Ramos (cell line): ENCODE data around the gene LSM2.
"Not testable (repeated sequence)": the region's sequence is repeated elsewhere in the genome, so short reads cannot be mapped to it uniquely, and the experiment has no call there.

Source experiments
- in situ Hi-C: fragments of 300-500 bp; cut with MboI; formaldehyde crosslinking; loops from one replicate; pipeline ENCODE4 v1.14.3; 2022; ENCODE audit warnings: low sequenced_read_pairs; ENCODE audit not compliant: unreplicated experiment

Gene LSM2

DNA sequence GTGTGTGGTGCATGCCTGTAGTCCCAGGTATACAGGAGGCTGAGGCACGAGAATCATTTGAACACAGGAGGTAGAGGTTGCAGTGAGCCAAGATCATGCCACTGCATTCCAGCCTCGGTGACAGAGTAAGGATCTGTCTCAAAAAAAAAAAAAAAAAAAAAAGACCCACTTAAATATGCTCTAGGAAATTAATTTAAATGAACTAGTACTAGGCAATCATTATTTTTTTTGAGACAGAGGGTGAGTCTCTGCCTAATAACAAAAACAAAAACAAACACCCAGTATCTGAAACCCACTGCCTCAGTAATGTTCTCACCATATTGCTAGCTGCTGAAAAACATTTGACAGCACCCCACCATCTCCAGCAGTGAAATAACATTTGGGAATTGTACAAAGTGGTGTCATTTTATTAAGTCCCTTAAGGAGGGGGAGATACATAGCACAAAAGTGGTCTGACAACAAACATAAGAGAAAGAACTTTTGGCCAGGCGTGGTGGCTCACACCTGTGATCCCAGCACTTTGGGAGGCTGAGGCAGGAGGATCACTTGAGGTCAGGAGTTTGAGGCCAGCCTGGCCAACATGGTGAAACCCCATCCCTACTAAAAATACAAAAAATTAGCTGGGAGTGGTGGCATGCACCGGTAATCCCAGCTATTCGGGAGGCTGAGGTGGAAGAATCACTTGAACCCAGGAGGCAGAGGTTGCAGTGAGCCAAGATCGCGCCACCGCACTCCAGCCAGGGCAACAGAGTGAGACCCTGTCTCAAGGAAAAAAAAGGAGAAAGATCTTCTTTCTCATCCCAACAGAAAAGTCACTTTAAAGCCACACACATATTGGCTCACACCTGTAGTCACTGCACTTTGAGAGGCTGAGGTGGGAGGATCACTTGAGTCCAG, 5.5 kb downstream of the LSM2 start:
- in situ Hi-C loops, result not testable (repeated sequence)

DNA sequence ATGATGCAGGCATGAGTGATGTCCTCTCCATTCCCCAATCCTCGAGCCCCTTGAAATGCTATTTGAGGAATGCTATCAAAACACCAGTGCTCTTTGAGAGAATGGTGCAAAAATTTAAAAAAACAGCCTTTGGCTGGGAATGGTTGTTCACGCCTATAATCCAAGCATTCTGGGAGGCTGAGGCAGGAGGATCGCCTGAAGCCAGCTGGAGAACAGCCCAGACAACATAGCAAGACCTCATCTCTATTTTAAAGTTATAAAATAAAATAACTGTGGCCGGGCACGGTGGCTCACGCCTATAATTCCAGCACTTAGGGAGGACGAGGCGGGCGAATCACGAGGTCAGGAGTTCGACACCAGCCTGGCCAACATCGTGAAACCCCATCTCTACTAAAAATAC, 7.0 kb downstream of the LSM2 start:
- in situ Hi-C loops, result no loop called here

DNA sequence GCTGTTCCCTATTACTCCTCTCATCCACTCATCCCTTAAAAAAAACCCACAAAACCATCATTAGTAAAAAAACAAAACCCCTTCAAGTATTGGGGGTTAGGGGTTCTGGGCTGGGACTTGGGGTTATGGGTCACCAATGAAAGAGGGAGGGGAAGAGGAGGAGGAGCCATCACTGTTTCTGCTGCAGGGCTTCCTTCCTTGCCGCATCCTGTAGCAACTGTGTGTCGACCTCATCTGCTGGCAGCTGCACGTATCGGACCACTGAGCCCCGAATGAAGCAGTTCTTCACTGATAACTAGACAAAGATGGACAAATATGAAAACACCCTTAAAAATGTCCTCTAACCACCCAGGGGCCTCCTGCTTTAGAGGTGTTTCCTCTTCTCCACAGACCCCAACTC, 9.2 kb downstream of the LSM2 start:
- in situ Hi-C loops, result no loop called here

DNA sequence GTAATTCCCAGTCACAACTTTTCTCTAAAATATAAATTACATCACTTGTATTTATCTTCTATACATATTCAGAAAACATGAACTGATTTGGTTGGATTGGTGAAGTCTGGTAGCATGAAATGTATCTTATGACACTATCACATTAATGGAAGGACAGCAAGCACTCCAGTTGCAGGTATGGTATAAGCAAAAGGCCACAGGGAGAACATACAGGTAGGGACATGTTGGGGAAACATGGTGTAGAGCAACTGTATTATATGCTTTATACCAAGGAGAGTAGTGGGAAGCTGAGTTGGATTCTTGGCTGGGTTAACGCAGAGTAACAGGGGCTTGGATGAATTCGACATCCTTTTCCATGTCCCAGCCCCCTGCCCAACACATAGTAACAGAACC, 9.8 kb downstream of the LSM2 start:
- in situ Hi-C loops, result no loop called here

DNA sequence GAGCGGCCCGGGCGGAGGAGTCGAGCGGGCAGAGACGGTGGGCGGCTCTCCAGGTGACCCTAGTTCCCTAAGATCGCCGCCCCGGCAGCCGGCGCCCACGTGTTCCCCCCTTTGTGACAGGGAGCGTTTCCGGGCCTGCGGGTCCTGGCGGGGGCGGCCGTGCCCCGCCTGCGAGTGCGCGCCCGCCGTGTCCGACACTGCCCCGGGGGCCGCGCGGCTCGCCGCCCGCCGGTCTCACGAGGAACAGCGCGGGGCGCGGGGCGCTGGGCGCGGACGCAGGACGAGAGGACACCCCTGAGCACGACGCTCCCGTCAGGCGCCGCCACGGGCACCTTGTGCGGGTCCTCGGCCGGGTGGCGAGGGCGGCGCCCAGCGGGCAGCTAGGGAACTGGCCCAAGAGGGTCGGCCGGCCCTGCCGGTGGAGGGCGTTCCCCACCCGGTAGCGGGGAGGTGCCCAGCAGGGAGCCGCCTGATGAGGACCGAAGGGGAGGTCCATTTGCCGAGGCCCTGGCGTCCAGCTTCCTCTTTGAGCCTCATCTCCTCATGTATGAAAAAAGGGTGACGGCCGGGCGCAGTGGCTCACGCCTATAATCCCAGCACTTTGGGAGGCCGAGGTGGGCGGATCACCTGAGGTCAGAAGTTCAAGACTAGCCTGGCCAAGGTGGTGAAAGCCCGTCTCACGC, 11.0 kb downstream of the LSM2 start, which contains the start of gene VARS1:
Gene VARS1 (minus strand): TSS at position 137 of the 683 bp plus-strand sequence. CDS start 535 bp downstream, outside the sequence.
- in situ Hi-C loops, result no loop called here

DNA sequence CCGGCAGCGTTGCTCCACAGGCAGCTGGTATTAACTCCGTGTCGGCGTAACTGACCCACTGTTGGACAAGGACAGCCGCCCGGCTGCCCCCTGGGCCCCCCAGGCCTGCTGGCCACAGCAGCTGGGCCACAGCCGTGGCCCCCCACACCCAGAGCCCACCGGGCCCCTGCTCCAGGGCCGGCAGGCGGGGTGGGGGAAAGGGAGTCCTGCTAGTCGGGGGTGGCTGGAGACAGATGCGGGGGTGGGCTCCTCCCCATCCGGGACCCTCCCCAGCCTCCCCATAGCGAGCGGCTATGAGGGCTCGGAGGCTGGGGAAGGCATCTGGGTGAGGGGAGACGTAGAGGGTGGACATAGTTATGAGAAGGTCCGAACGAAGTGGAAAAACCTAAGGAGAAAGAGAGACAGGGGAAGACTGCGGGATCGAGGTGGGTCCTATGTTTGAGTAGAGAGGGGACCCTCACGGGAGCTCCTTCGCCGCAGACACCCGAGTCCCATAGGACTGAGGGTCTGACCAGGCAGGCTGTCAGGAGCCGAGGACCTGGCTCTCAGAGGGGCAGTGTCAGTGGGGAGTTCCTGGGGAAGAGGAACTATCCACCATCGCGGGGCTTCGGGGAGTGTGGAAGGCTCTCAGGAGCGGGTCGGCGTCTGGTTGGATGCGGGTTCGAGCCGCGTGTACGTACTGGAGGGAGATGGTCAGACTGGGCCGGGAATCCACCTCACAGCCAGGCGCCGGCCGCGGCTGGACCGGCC, 11.7 kb downstream of the LSM2 start:
- in situ Hi-C loops, result no loop called here

DNA sequence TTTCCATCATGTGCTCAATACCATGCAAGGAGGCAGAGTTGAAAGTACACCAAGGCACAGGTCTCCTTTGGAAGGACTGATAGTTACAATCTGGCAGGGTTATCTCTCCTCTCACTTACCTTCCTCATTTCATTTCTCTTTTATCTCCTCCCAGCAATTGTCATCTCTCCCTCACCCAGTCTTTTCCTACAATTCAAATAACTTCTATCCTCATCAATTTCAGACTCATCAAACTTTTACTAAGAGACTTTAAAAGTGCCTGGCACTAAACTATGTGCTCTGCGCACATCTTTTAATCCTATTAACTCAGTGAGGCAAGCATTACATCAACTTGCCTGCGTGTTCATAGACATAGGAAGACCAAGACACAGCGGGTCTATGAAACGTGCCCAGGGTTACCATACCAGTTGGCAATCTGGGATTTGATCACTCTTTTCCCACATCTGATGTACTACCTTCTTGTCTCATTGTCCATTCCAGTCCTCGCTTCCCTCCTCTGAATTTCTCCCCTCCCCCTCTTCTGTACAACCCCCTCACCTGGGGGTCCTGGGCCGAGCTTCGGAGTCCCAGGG, 12.4 kb downstream of the LSM2 start:
- in situ Hi-C loops, result no loop called here

DNA sequence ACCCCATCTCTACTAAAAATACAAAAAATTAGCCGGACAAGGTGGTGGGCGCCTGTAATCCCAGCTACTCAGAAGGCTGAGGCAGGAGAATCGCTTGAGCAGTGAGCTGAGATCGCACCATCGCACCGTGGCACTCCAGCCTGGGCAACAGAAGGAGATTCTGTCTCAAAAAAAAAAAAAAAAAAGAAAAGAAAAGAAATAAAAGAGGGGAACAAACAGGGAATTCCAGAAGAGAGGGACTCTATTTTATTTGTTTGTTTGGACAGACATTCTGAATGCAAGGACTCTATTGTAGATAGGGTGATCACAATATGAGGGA, 12.9 kb downstream of the LSM2 start:
- in situ Hi-C loops, result not testable (repeated sequence)

DNA sequence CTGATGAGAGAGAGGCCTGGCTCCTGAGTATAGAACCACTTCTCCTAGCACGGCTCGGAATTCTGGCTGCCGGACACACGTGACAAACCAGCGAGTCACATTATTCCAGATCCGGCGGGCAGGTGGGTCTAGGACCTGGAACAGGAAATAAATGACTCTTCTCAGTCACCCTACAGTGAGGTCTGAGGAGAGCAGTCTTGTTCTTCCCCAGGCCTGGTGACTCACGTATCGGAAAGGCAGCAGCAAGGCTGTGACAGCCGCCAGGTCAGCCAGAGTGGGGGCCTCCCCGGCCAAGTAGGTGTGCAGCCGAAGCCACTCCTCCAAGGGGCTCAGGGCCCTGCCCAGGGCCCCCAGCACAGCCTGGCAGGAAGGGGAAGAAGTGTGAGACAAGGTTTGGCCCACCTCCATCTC, 14.0 kb downstream of the LSM2 start:
- in situ Hi-C loops, result no loop called here

DNA sequence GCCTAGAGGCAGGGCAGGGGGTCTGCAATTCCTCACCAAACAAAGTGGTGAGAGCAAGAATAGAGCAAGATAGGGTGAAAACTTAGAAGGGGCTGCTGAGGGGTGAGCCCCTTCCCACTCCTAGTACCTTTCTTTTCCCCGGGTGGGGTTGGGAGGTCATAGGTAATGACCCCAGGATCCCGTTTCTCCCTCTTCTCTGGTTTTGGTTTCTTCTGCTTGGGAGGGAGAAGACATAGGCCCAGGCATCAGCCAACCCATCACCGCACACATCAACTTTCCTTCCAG, 14.7 kb downstream of the LSM2 start:
- in situ Hi-C loops, result no loop called here

DNA sequence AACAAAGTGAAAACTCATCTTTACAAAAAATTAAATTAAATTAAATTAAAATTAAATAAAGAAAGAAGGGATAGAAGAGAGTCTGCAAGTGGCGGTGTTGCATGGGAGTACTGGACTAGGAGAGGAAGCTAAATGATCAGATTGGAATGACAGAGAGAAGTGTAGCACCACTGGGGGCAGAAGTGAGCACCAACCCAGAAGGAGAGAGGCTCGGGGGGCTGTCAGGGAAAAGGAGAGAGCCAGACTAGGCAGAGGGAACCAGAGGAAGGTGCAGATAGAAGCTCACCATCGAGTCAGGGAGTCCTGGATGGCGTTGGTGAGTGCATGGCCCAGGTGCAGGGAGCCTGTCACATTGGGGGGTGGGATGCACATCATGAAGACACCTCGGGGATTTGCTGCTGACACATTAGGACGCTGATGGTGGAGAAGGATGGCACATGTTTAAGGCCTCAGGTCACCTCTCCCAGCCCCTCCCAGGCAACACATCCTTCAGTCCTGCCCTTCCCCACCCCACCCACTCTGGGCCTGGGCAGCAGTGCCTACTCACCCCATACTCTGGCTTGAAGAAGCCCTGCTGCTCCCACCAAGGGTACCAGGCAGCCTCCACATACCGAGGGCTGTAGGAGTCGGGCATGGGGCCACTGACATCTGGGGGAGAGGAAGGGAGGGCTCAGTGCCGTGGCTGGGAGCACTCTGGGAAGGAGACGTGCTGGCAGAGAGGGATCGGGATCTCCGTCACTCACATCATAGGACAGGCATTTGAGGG, 15.3 kb downstream of the LSM2 start:
- in situ Hi-C loops, result no loop called here

DNA sequence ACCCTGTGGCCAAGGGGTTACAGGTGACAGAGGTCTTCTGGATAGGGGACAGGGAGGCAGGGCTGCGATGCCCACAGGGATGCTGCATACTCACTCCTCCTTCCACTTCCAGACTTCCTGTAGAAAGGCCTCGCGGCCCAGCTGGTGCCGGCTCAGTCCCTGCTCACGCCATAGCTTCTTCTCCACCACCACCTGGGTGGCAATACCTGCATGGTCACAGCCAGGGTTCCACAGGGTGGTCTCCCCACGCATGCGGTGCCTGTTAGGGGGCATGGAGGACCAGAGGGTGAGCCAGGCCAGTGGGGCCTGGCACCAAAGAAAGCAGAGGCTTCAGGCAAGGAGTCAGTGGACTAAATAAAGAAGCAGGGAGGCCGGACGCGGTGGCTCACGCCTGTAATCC, 21.3 kb downstream of the LSM2 start:
- in situ Hi-C loops, result no loop called here

DNA sequence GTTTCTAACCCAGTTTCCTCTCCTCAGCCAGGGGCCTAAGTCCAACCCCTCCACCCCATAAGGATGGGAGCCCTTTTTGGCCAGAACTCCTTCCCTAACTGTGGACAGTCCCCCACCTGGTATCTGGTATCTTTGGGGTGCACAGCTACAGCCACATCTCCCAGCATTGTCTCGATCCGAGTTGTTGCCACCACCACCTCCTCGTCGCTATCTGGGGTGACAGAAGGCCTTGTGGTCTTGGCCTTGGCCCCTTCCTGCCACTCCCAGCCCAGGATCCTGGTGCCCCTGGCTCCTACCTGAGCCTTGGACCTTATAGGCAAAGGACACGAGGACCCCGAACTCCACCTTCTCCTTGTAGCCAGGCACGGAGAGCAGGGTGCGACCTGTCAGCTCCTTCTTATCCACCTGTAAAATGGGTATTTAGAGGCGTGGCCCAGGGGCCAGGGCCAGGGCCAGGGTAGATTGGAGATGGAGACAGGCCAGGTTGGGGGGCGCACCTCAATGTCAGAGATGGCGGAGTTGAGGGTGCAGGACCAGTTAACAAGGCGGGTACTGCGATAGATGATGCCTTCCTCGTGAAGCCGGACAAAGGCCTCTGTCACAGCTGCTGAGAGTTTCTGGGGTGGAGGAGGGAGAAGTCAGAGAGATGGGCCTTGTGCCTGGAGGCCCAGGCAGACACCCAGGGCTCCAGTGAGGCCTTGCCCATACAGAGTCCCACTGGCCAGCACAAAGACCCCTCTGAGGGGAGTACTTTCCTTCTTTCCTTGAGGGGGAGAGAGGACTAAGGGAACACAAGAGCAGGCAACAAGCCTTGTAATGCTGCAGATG, 22.5 kb downstream of the LSM2 start:
- in situ Hi-C loops, result no loop called here

DNA sequence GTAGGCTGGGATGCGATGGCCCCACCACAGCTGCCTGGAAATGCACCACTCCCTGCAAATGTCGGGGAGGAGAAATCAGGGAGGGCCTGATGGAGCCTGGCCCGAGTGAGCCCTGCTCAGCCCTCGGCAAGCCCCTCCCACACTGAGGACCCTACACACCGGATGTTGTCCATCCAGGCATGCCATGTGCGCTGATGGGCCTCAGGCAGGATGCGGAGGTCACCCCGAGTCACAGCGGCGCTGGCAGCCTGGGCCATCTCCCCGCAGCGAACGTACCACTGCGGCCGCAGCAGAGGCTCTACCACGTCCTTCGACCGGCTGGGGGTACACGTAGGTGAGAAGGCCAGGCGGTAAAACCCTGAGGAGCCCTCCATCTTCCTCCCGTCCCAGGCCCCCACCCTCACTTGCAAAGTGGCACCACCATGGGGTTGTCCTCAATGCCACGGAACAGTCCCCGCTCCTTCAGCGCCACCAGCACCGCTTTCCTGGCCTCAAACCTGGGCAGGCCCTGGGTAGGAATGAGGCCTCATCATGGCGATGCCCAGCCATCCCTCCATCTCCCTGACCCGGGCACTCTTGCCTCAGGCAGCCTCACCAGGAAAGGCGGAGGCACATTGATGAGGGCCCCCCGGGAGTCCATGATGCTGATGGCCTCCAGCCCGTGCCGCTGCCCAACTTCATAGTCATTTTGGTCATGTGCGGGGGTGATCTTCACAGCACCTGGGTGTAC, 24.5 kb downstream of the LSM2 start:
- in situ Hi-C loops, result no loop called here

DNA sequence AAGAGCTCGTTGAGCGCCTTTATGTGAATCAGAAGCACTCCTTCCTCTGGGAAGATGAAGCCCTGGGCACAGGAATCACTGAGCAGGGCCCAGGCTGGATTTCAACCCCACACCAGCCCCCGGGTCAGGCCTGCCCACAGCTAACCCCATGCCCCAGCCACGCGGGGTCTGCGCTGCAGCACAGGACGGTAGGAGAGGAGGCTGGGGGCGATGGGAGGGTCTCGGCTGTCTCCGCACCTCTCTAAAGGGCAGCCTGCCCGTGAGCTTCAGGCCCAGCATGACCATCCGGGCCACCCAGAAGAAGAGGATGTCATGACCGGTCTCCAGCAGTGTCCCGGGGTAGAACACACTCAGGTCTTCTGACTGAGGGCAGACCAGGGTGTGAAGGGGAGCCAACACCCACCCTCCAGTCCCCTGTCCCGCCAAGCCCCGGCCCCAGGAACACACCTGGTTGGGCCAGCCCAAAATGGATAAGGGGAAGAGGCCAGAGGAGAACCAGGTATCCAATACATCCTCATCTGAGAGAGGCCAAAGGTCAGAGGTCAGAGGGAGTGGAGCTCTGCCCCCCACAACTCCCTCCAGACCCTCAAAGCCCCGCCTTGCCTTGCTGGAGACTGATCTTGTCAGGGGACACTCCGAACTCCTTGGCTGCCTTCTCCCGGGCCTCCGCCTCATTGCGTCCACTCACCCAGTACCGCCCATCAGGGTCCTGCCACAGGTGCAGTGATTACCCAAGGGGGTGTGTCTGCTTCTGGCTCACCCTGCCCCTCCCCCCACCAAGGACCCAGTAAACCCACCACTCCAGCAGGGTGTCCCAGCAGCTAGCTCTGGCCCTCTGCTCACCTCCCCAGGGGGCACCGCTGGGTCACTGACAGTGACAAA, 25.3 kb downstream of the LSM2 start:
- in situ Hi-C loops, result no loop called here

DNA sequence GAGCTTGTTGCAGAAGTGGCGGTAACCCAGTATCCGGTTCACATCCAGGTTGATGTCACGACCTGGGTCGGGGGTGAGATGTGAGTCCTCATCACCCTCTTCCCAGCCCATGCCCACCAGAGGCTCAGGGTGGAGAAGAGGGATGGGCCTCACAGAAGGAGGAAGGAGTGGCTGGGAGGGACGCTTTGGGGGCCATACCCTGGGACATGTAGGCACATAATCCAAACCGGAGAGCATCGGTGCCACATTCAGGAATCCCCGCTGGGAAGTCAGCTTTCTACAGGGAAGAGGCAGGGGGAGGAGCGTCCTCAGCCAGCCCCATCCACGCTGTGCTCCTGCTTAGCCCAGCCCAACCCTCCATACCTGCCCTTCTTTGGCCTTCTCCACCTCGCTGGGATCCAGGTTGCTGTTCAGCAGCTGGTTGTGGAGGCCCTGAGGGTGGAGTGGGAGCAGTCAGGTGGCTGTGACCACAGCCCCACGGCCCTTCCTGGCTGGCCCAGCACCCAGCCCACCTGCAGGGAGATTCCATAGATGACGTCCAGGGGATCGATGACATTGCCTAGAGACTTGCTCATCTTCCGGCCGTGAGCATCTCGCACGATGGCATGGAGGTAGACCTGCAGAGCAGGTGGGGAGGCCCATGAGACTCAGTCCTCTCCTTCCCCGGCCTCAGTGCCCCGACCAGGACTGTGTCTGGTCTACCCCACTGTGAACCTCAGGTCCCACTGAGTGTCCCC, 26.1 kb downstream of the LSM2 start:
- in situ Hi-C loops, result no loop called here

DNA sequence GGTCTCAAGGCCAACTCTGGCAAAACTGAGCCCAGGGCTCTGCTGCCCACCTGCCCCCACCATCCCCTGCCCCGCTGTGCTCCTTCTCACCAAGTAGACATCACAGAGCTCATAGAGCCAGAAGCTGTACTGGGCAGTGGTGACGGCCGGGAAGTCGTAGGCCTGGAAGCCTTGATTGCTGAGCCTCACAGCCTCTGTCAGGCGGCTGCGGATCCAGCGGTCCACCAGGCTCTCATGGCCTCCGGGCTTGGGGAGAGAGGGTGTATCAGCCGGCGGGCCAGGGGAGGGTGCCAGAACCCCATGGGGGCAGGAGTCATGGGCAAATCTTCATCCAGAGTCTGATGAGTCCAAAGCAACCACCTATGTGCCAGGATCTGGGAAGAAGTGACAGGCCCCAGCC, 26.9 kb downstream of the LSM2 start:
- in situ Hi-C loops, result no loop called here
